A549 (cell line): ENCODE measurements around the gene IL1RL2. TPM values are rescaled to one million over a fixed set of nuclear protein-coding genes. Genes with fewer than 3 reads are reported as not detected.
A peak's percentile ranks its signal among the peaks of the same experiment; 100 is the strongest.

ENCODE experiments used
- ATAC-seq, 2 experiments: fragments of 200-7000 bp in 1 of 2; fragments of >200 bp in 1 of 2; cut with Nextera tagmentation in 1 of 2; cut with Tn5 transposase in 1 of 2; 3 replicates each; pipeline versions ENCODE4 v1.8.0 to v1.9.1; 2018 to 2020; ENCODE audit warnings: mild to moderate bottlenecking in 1 of 2, moderate library complexity in 1 of 2
- CTCF ChIA-PET: fragments of 300-600 bp; sonication (Branson Sonifier 250); formaldehyde crosslinking; extraction: SDS; loops from one replicate; lab custom pipeline; 2021; ENCODE audit warnings: antibody characterized with exemption, inconsistent platforms; lab: Yijun Ruan, JAX
- POLR2A ChIA-PET: fragments of 350-600 bp; formaldehyde crosslinking; extraction: SDS; loops from one replicate; lab custom pipeline; 2021; ENCODE audit warnings: antibody characterized with exemption, inconsistent platforms; lab: Yijun Ruan, JAX
- DNase-seq, 2 experiments: peaks; one replicate each; pipeline versions ENCODE4 v3.0.0 to v3.0.0-alpha.2; 2011 to 2016; ENCODE audit warnings: low read depth in 1 of 2, low spot score in 1 of 2
- FAIRE-seq: peaks from 2 replicates; lab custom pipeline; 2011; peaks lifted over from hg19 to GRCh38; lab: Jason Lieb, UNC
- H3K27ac ChIP-seq, 2 experiments: fragments of >200 bp; sonication (Bioruptor Twin); formaldehyde crosslinking; 3 replicates each; pipeline ENCODE4 v1.5.1; 2016 to 2017
- H3K4me1 ChIP-seq: fragments of >200 bp; sonication (Bioruptor Twin); formaldehyde crosslinking; 3 replicates; pipeline ENCODE4 v1.6.1; 2016
- H3K4me2 ChIP-seq: fragments of >200 bp; sonication (Bioruptor Twin); formaldehyde crosslinking; 3 replicates; pipeline ENCODE4 v1.6.1; 2016
- H3K4me3 ChIP-seq: fragments of >200 bp; sonication (Bioruptor Twin); formaldehyde crosslinking; 3 replicates; pipeline ENCODE4 v1.5.1; 2016
- H3K9me3 ChIP-seq: fragments of >200 bp; sonication (Bioruptor Twin); formaldehyde crosslinking; 3 replicates; pipeline ENCODE4 v1.6.1; 2016
- BHLHE40 ChIP-seq: IDR thresholded peaks from 2 replicates; pipeline ENCODE4 v1.6.1; 2012; ENCODE audit warnings: low read depth, low read length, inconsistent platforms
- CHD2 ChIP-seq: fragments of 150-350 bp; IDR thresholded peaks from 2 replicates; pipeline ENCODE4 v1.6.1; 2014; ENCODE audit warnings: low read length; ENCODE audit not compliant: partially characterized antibody
- CHD4 ChIP-seq: fragments of 200-600 bp; sonication (generic); IDR thresholded peaks from 2 replicates; pipeline ENCODE4 v1.6.1; 2016; ENCODE audit warnings: antibody characterized with exemption, mild to moderate bottlenecking, borderline replicate concordance
- EP300 ChIP-seq, 2 experiments: fragments of >200 bp; sonication (Bioruptor Twin); formaldehyde crosslinking; IDR thresholded peaks; 2 replicates in 1 of 2; 3 replicates in 1 of 2; pipeline ENCODE4 v1.6.1; 2016 to 2017
- HDAC2 ChIP-seq: fragments of 200-600 bp; sonication (generic); IDR thresholded peaks from 2 replicates; pipeline ENCODE4 v1.6.1; 2016
- HOXB5 ChIP-seq: fragments of 250-450 bp; sonication (Bioruptor Pico); IDR thresholded peaks from 2 replicates; pipeline ENCODE4 v1.5.0; 2020; ENCODE audit warnings: mild to moderate bottlenecking, moderate library complexity
- JUN ChIP-seq, 2 experiments: fragments of >200 bp; sonication (Bioruptor Twin); formaldehyde crosslinking; IDR thresholded peaks; 2 replicates in 1 of 2; 3 replicates in 1 of 2; pipeline ENCODE4 v1.6.1; 2016 to 2017
- JUNB ChIP-seq: fragments of >200 bp; sonication (Bioruptor Twin); formaldehyde crosslinking; IDR thresholded peaks from 2 replicates; pipeline ENCODE4 v1.6.1; 2016
- MAFK ChIP-seq: fragments of 450-650 bp; IDR thresholded peaks from 2 replicates; pipeline ENCODE4 v1.6.1; 2014; ENCODE audit not compliant: partially characterized antibody
- NFE2L2 ChIP-seq: fragments of 150-350 bp; conservative IDR thresholded peaks from 2 replicates; pipeline ENCODE4 v1.6.1; 2014; ENCODE audit warnings: low read length
- NPAS2 ChIP-seq: fragments of 250-450 bp; sonication (Bioruptor Pico); IDR thresholded peaks from 2 replicates; pipeline ENCODE4 v1.8.0; 2022; ENCODE audit warnings: mild to moderate bottlenecking, moderate library complexity, borderline replicate concordance
- PHF8 ChIP-seq: fragments of 200-600 bp; sonication (generic); IDR thresholded peaks from 2 replicates; pipeline ENCODE4 v1.6.1; 2016; ENCODE audit warnings: low read depth, mild to moderate bottlenecking, antibody characterized with exemption, moderate library complexity, borderline replicate concordance
- RARB ChIP-seq: fragments of 250-450 bp; sonication (Bioruptor Pico); IDR thresholded peaks from 2 replicates; pipeline ENCODE4 v1.8.0; 2021; ENCODE audit warnings: mild to moderate bottlenecking, moderate library complexity
- RFX5 ChIP-seq: fragments of 450-650 bp; IDR thresholded peaks from 2 replicates; pipeline ENCODE4 v1.7.1; 2014; ENCODE audit warnings: antibody characterized with exemption, mild to moderate bottlenecking, moderate library complexity
- ZSCAN20 ChIP-seq: fragments of 250-450 bp; sonication (Bioruptor Pico); IDR thresholded peaks from 2 replicates; pipeline ENCODE4 v1.8.0; 2022; ENCODE audit warnings: mild to moderate bottlenecking, moderate library complexity
- WGBS: methylation state at CpG from one replicate; pipeline ENCODE4 v1.1.6; 2017; ENCODE audit errors: missing lambda C conversion rate; 5-methylcytosine and 5-hydroxymethylcytosine counted together
- polyA plus RNA-seq, 4 experiments: library from polyadenylated mRNA; depleted of rRNA in 3 of 4; stranded (reverse); fragments of >200 nt; fragmentation: RNase III in 1 of 4; extraction: RNeasy Plus Mini Kit Qiagen cat#74134 plus additional on column Dnase treatment in 1 of 4; gene quantifications; 2 replicates in 3 of 4; 3 replicates in 1 of 4; pipeline ENCODE4 v1.2.3, GENCODE V29; 2011 to 2017
- TF ChIP-seq, protein P1 (sequence below): fragments of >200 bp; sonication (Bioruptor Twin); formaldehyde crosslinking; IDR thresholded peaks from 2 replicates; pipeline ENCODE4 v1.6.1; 2016
- TF ChIP-seq, protein P2 (sequence below): IDR thresholded peaks from 2 replicates; pipeline ENCODE4 v1.6.1; 2012
- TF ChIP-seq, protein P3 (sequence below): IDR thresholded peaks from 2 replicates; pipeline ENCODE4 v1.6.1; 2012
- TF ChIP-seq, protein P4 (sequence below): fragments of >200 bp; sonication (Bioruptor Twin); formaldehyde crosslinking; IDR thresholded peaks from 3 replicates; pipeline ENCODE4 v1.6.1; 2016
- TF ChIP-seq, protein P5 (sequence below): fragments of 150-350 bp; IDR thresholded peaks from 2 replicates; pipeline ENCODE4 v1.6.1; 2014; ENCODE audit warnings: low read depth, mild to moderate bottlenecking, low read length

Gene IL1RL2
- polyA plus RNA-seq, 2 of the 4 experiments (the other 2 are of a cell fraction): 0.05 TPM; not detected in 1

DNA sequence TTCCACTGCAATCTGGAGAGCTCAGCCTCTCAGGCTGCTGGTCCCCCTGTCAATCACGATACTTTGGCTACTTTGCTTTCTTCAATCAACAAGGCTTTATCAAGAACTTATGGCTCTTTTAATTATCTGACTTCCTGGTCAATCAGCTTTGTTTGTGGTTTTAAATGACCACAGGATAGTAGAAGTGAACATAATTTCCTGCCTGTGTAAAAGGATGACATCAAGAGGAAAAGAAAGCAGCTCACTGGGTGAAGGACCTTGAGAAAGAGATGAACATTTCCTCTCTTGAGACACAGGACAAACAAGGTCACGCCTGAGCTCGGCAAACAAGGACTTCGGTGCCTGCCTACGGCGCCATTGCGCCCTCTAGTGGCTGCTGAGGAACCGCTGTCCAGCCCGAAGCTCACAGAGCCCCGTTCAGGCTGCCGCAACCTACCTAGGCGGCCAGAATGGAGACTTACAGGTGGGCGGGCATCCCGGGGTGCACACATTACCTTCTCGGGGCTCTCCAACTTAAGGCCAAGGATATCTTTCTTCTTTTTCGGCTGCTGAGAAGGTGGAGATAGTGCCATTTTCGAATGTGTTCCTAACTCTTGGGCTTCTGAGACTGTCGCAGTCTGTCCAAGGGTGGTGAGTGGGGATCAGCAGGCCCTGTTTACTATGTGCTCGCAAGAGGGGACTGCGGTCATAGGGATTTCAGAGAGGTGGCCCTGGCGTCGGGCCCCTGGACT, 54.0 kb downstream of the IL1RL2 start (continued):
- 0 out of 5 replicates have a peak, but pooled peaks of 1 of the 2 experiments have one; percentile 32 for TF ChIP-seq JUN (IDR thresholded peaks at IDR 0.05)
- no peak for TF ChIP-seq HOXB5 (CRISPR knock-in tag)
- TF ChIP-seq CHD4: no peak
- no peak for TF ChIP-seq ZSCAN20 (CRISPR knock-in tag)
- TF ChIP-seq, protein P1, sequence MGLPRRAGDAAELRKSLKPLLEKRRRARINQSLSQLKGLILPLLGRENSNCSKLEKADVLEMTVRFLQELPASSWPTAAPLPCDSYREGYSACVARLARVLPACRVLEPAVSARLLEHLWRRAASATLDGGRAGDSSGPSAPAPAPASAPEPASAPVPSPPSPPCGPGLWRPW: no peak
- TF ChIP-seq JUNB: no peak; the same call in 1 of the 2 replicates
- TF ChIP-seq RARB (CRISPR knock-in tag): no peak
- TF ChIP-seq RFX5: no peak
- TF ChIP-seq NFE2L2: no peak
- TF ChIP-seq, protein P2, sequence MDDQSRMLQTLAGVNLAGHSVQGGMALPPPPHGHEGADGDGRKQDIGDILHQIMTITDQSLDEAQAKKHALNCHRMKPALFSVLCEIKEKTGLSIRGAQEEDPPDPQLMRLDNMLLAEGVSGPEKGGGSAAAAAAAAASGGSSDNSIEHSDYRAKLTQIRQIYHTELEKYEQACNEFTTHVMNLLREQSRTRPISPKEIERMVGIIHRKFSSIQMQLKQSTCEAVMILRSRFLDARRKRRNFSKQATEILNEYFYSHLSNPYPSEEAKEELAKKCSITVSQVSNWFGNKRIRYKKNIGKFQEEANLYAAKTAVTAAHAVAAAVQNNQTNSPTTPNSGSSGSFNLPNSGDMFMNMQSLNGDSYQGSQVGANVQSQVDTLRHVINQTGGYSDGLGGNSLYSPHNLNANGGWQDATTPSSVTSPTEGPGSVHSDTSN: no peak
- TF ChIP-seq CHD2: no peak
- TF ChIP-seq, protein P3, sequence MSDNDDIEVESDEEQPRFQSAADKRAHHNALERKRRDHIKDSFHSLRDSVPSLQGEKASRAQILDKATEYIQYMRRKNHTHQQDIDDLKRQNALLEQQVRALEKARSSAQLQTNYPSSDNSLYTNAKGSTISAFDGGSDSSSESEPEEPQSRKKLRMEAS: no peak
- TF ChIP-seq, protein P4, sequence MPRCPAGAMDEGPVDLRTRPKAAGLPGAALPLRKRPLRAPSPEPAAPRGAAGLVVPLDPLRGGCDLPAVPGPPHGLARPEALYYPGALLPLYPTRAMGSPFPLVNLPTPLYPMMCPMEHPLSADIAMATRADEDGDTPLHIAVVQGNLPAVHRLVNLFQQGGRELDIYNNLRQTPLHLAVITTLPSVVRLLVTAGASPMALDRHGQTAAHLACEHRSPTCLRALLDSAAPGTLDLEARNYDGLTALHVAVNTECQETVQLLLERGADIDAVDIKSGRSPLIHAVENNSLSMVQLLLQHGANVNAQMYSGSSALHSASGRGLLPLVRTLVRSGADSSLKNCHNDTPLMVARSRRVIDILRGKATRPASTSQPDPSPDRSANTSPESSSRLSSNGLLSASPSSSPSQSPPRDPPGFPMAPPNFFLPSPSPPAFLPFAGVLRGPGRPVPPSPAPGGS: no peak
- no peak for TF ChIP-seq MAFK
- no peak for TF ChIP-seq HDAC2
- no peak for TF ChIP-seq NPAS2 (CRISPR knock-in tag)
- TF ChIP-seq, all 56 proteins: peak for 7

DNA sequence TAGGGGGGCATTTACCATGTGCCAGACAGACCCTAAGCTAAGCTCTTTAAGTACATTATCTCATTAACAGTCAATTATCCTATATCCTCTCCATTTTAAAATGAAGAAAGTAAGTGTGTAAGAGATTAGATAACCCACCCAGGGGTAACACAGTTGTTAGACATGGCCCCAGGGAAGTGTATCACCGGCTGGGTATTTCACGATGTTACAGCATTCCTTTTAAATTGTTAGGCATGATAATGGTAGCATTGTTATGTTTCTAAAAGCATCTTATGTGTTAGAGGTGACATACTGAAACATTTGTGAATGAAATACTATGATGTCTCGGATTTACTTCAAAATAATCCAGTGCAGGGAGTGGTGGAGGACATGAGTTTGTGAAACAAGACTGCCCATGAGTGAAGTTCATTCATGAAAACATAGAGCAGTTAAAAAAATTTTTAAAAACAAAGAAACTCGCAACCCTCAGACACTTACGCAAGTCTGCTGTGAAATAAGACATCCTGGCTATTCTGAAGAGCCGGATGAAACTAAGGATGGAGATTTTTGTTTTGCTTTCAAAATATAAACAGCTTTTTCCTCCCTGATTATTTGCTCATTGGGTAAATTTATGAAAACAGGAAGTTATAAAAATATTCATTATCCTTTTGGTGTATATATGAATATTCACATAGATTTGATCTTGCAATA, 54.9 kb downstream of the IL1RL2 start:
- Histone ChIP-seq H3K27ac (peak overlapping the region in 1 of 2 experiments; percentile 79; a peak in 3 of 6 replicates), H3K4me1 (peaks cover 17% of the 10 kb centered on the region), H3K4me3 (no peak overlapping the region), H3K9me3 (no peaks in the 10 kb centered on the region), H3K4me2 (no peak overlapping the region)
- 87% methylated on average over 6 of the region's 6 CpGs for WGBS
- POLR2A ChIA-PET: no interaction called here
- CTCF ChIA-PET: interaction anchor here (0.7 to 7.7 kb wide), 20 partner anchors 10 to 362 kb away, joined by 3 to 137 read pairs (median 9); partner anchors contain the start of gene IL1RL2
- no peak for DNase-seq
- no peak for ATAC-seq
- TF ChIP-seq HDAC2 (no peak), EP300 (IDR thresholded peaks at IDR 0.05) (no peak), BHLHE40 (no peak), CHD2 (no peak), PHF8 (no peak)
- TF ChIP-seq, protein P5, sequence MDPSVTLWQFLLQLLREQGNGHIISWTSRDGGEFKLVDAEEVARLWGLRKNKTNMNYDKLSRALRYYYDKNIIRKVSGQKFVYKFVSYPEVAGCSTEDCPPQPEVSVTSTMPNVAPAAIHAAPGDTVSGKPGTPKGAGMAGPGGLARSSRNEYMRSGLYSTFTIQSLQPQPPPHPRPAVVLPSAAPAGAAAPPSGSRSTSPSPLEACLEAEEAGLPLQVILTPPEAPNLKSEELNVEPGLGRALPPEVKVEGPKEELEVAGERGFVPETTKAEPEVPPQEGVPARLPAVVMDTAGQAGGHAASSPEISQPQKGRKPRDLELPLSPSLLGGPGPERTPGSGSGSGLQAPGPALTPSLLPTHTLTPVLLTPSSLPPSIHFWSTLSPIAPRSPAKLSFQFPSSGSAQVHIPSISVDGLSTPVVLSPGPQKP: no peak
- no peak for FAIRE-seq
